ENCODE measurements around the gene LHFPL3. TPM values are rescaled to one million over a fixed set of nuclear protein-coding genes. Genes with fewer than 3 reads are reported as not detected.
A peak's percentile ranks its signal among the peaks of the same experiment; 100 is the strongest.

Gene LHFPL3
- total RNA-seq, 1 experiment from 2014 or later: not detected

DNA sequence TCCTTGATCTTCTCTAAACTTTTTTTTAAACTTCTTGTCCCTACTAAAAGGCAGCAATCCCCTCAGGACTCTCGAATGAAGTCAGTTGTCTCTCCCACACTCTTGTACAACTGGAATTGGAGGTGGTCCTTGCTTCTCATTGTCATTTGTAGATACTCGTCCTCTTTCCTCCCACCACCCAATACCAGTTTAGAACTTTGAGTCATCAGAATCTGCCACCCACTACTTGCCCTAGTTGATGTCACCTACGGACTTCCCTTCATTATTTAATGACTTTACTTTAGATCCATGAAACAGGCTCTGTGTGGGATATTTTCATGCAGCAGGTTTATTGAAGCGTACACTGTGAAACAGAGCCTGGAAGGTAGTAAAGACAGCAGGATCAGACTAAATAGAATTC lies 28.6 kb upstream of the LHFPL3 start:
- Histone ChIP-seq H3K9me3 (ENCODE audit: low read length) (no peaks in the 10 kb centered on the region), H2AFZ (ENCODE audit: low read length) (no peak overlapping the region), H3K9me2 (replicated peaks; ENCODE audit: insufficient read depth, low read length) (no peaks in the 10 kb centered on the region), H3K79me2 (ENCODE audit: low read length) (no peaks in the 10 kb centered on the region), H3K4me3 (ENCODE audit: low read length) (no peak overlapping the region), H3K4me2 (ENCODE audit: low read depth, low read length, poor library complexity, severe bottlenecking) (no peak overlapping the region), H3K27me3 (ENCODE audit: low read length) (no peaks in the 10 kb centered on the region), H3K36me3 (ENCODE audit: insufficient read depth, low read length) (no peaks in the 10 kb centered on the region), H3K9ac (ENCODE audit: low read length) (no peak overlapping the region), H3K27ac (ENCODE audit: low read length) (no peak overlapping the region), H4K20me1 (ENCODE audit: insufficient read depth, low read depth, low read length) (no peaks in the 10 kb centered on the region), H3K4me1 (ENCODE audit: low read length) (no peaks in the 10 kb centered on the region)
- DNase-seq: no peak

DNA sequence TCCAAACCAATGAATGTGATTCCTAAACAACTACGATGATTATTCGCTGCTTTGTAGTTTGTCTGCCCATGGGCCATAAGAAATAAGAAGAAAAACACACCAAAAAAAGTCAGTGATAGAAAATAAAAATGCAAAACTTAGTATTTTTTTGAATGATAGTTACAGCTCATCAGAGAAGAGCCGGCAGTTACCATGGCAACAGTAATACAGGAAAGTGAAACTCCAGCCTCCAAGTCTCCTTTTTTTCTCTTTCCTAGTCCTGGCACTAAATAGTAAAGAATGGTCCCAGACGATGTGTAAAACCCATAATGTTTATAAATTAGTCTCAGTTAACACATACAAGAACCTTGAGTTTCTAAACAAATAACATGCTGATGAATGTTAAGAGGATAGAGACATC lies 21.6 kb upstream of the LHFPL3 start:
- Histone ChIP-seq H3K27ac (ENCODE audit: low read length) (no peak overlapping the region), H2AFZ (ENCODE audit: low read length) (no peak overlapping the region), H3K9ac (ENCODE audit: low read length) (no peak overlapping the region), H3K9me3 (ENCODE audit: low read length) (no peaks in the 10 kb centered on the region), H3K4me2 (ENCODE audit: low read depth, low read length, poor library complexity, severe bottlenecking) (no peak overlapping the region), H3K4me1 (ENCODE audit: low read length) (no peaks in the 10 kb centered on the region), H3K27me3 (ENCODE audit: low read length) (no peaks in the 10 kb centered on the region), H3K9me2 (replicated peaks; ENCODE audit: insufficient read depth, low read length) (no peaks in the 10 kb centered on the region), H4K20me1 (ENCODE audit: insufficient read depth, low read depth, low read length) (no peaks in the 10 kb centered on the region), H3K36me3 (ENCODE audit: insufficient read depth, low read length) (no peaks in the 10 kb centered on the region), H3K79me2 (ENCODE audit: low read length) (no peaks in the 10 kb centered on the region), H3K4me3 (ENCODE audit: low read length) (no peak overlapping the region)
- DNase-seq: no peak

DNA sequence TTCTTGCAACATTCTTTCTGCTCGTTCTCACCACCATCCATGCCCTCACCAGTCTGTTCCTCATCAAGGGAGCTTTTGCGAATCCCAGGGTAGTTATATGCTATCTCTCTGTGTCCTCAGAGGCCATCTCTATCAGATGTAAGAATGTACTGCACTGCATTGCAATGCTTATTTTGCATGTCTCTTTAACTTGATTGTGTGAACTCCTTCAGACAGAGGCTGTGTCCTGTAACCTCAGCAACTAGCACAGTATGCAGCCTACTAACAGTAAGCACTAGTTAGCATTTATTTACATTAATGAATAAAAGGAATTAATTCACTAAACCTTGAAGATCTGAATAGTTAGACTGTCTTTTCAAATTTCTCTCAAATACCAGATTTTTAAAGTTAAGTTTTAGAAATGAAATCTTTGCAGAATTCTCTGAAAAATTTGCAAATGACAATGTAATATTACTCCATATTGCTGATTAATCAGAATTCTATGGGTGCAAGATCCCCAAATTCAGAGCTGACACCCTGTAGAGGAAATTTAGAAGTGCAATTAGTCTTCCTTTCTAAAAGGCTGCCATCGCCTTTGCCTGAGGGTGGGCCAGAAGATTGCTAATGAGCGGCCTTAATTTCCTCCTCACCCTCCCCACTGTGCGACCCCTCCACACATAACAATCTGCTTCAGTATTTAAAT lies 10.3 kb upstream of the LHFPL3 start:
- H3K9me3 ChIP-seq (ENCODE audit: low read length): peaks cover 5% of the 10 kb centered on the region
- DNase-seq: no peak
- H3K9me2 ChIP-seq (replicated peaks; ENCODE audit: insufficient read depth, low read length): no peaks in the 10 kb centered on the region
- no peaks in the 10 kb centered on the region for H4K20me1 ChIP-seq (ENCODE audit: insufficient read depth, low read depth, low read length)
- no peaks in the 10 kb centered on the region for H3K79me2 ChIP-seq (ENCODE audit: low read length)
- no peaks in the 10 kb centered on the region for H3K4me1 ChIP-seq (ENCODE audit: low read length)
- no peak overlapping the region for H3K27ac ChIP-seq (ENCODE audit: low read length)
- H3K4me3 ChIP-seq (ENCODE audit: low read length): no peak overlapping the region
- H3K4me2 ChIP-seq (ENCODE audit: low read depth, low read length, poor library complexity, severe bottlenecking): no peak overlapping the region
- H3K9ac ChIP-seq (ENCODE audit: low read length): no peak overlapping the region
- H2AFZ ChIP-seq (ENCODE audit: low read length): no peak overlapping the region
- no peaks in the 10 kb centered on the region for H3K27me3 ChIP-seq (ENCODE audit: low read length)
- H3K36me3 ChIP-seq (ENCODE audit: insufficient read depth, low read length): no peaks in the 10 kb centered on the region

DNA sequence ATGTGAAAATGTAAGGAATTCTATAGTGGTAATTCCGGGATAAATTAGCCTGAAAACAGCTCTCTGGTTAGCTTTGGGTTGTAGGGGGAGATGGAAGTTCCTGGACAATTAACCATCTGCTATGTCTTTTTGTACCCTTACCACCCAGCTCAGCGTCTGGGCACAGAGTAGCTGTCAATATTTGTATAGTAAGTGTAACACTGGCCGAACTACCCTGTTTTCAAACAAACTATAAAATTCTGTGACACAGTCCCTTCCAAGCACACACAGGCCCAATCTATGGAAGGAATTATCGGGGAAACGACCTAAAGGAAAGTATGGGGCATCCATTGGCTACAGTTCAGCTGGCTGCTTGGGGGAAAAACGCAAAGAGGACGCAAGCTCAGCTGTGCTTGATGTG lies 869 bp upstream of the LHFPL3 start:
- Histone ChIP-seq H3K4me2 (ENCODE audit: low read depth, low read length, poor library complexity, severe bottlenecking) (no peak overlapping the region), H3K9me3 (ENCODE audit: low read length) (no peaks in the 10 kb centered on the region), H4K20me1 (ENCODE audit: insufficient read depth, low read depth, low read length) (no peaks in the 10 kb centered on the region), H2AFZ (ENCODE audit: low read length) (no peak overlapping the region), H3K27ac (ENCODE audit: low read length) (no peak overlapping the region), H3K4me1 (ENCODE audit: low read length) (no peaks in the 10 kb centered on the region), H3K27me3 (ENCODE audit: low read length) (no peaks in the 10 kb centered on the region), H3K79me2 (ENCODE audit: low read length) (no peaks in the 10 kb centered on the region), H3K36me3 (ENCODE audit: insufficient read depth, low read length) (no peaks in the 10 kb centered on the region), H3K9me2 (replicated peaks; ENCODE audit: insufficient read depth, low read length) (no peaks in the 10 kb centered on the region), H3K9ac (ENCODE audit: low read length) (no peak overlapping the region), H3K4me3 (ENCODE audit: low read length) (no peak overlapping the region)
- DNase-seq: no peak

DNA sequence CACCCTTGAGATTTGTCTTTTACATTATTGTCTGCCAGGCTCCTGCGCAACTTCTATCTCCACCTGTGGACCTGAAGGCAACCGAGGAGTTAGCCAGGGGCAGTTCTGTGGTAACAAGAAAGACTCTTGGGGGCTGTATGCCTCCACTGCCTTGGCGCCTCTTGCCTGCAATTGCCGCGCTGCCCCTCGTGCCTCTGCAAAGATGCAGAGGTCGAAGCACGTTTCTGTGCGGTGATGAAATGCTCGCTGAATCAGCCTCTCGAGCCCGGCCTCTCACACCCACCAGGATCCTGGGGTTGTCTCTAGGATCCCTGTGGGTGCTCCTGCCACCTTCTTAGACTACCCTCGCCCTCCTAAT lies 486 bp upstream of the LHFPL3 start:
- H4K20me1 ChIP-seq (ENCODE audit: insufficient read depth, low read depth, low read length): no peaks in the 10 kb centered on the region
- no peaks in the 10 kb centered on the region for H3K4me1 ChIP-seq (ENCODE audit: low read length)
- H3K27me3 ChIP-seq (ENCODE audit: low read length): no peaks in the 10 kb centered on the region
- H3K79me2 ChIP-seq (ENCODE audit: low read length): no peaks in the 10 kb centered on the region
- H3K4me3 ChIP-seq (ENCODE audit: low read length): no peak overlapping the region
- H3K9me3 ChIP-seq (ENCODE audit: low read length): no peaks in the 10 kb centered on the region
- H2AFZ ChIP-seq (ENCODE audit: low read length): no peak overlapping the region
- H3K9ac ChIP-seq (ENCODE audit: low read length): no peak overlapping the region
- DNase-seq: no peak
- H3K9me2 ChIP-seq (replicated peaks; ENCODE audit: insufficient read depth, low read length): no peaks in the 10 kb centered on the region
- H3K27ac ChIP-seq (ENCODE audit: low read length): no peak overlapping the region
- no peak overlapping the region for H3K4me2 ChIP-seq (ENCODE audit: low read depth, low read length, poor library complexity, severe bottlenecking)
- H3K36me3 ChIP-seq (ENCODE audit: insufficient read depth, low read length): no peaks in the 10 kb centered on the region

DNA sequence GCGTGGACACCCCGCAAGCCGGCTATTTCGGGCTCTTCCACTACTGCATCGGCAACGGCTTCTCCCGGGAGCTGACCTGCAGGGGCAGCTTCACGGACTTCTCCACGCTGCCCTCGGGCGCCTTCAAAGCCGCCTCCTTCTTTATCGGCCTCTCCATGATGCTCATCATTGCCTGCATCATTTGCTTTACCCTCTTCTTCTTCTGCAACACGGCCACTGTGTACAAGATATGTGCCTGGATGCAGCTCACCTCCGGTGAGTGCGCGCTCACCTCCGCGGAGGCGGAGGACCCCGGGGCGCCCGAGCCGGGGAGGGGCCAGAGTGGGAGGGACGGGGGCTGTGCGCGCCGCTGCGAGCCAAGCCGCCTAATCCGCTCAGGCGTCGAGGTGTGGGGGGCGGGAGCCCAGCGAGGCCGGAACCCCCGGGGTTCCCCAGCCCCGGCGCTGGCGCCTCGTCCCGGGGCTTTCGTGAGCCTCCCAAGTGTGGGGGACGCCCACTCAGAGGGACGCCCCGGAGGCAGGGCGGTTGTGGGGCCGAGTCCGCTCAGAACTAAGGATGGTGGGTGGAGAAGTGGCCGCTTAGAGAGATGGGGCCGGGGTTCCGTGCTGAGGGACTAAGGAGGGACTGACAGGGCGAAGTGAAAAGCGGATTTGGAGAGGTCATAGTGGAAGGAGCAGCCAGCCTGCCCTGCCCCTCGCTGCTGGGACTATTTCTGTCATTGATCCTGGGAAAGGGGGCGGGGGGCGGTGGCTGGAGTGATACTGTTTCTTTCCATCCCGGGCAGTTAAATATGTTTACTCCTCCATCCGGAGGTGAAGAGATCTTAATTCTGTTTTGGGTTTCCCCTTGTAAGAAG lies 795 bp downstream of the LHFPL3 start:
- H3K36me3 ChIP-seq (ENCODE audit: insufficient read depth, low read length): no peaks in the 10 kb centered on the region
- H3K27me3 ChIP-seq (ENCODE audit: low read length): no peaks in the 10 kb centered on the region
- no peak overlapping the region for H3K9ac ChIP-seq (ENCODE audit: low read length)

DNA sequence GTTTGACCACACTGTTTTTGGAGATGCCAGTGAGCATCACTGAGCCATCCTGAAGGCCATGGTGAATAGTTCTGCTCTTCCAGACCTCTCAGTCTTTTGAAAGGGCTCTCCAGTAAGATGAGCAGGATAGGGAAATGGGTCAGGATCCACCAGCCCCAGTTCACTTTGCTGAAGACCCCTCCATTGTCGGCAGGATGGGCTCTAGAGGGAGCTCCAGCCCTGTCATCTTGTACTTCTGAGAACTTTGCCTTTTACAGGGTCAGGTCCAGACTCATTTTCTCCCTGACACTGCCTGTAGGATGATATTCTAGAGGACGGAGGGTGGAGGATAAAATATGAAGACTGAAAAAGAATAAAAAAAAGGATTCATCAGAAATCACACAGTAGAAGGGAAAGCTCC lies 13.1 kb downstream of the LHFPL3 start:
- peak; percentile 53 for DNase-seq

More for the DNA sequence above, 795 bp downstream of the LHFPL3 start:
- no peaks in the 10 kb centered on the region for H3K9me2 ChIP-seq (replicated peaks; ENCODE audit: insufficient read depth, low read length)
- H2AFZ ChIP-seq (ENCODE audit: low read length): no peak overlapping the region
- H3K9me3 ChIP-seq (ENCODE audit: low read length): no peaks in the 10 kb centered on the region
- DNase-seq: no peak
- H3K4me2 ChIP-seq (ENCODE audit: low read depth, low read length, poor library complexity, severe bottlenecking): no peak overlapping the region
- H3K4me3 ChIP-seq (ENCODE audit: low read length): no peak overlapping the region
- H3K79me2 ChIP-seq (ENCODE audit: low read length): no peaks in the 10 kb centered on the region
- no peaks in the 10 kb centered on the region for H3K4me1 ChIP-seq (ENCODE audit: low read length)
- no peak overlapping the region for H3K27ac ChIP-seq (ENCODE audit: low read length)
- H4K20me1 ChIP-seq (ENCODE audit: insufficient read depth, low read depth, low read length): no peaks in the 10 kb centered on the region

DNA sequence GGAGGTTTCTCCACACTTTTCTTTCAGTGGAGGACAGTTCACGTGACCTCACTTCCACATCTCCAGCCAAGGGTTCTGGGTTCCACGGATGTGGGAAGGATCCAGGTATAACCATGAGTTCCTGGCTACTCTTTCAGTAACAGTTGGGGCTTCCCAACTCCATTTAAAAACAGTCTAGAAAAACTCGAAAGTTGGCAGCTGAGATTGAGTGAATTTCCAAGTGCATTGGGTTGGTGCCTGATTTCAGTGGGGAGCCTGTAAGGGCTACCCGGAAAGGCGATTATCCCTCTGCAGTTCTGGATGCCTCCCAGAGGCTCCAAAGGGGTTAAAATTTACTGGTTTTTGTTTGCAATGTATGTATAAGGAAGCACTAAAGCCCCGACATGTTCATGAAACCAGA lies 24.3 kb downstream of the LHFPL3 start:
- no peak for DNase-seq
- no peaks in the 10 kb centered on the region for H4K20me1 ChIP-seq (ENCODE audit: insufficient read depth, low read depth, low read length)
- H3K4me1 ChIP-seq (ENCODE audit: low read length): no peaks in the 10 kb centered on the region
- no peak overlapping the region for H3K27ac ChIP-seq (ENCODE audit: low read length)
- no peaks in the 10 kb centered on the region for H3K9me2 ChIP-seq (replicated peaks; ENCODE audit: insufficient read depth, low read length)
- H3K9ac ChIP-seq (ENCODE audit: low read length): no peak overlapping the region
- no peaks in the 10 kb centered on the region for H3K79me2 ChIP-seq (ENCODE audit: low read length)
- no peaks in the 10 kb centered on the region for H3K9me3 ChIP-seq (ENCODE audit: low read length)
- no peaks in the 10 kb centered on the region for H3K36me3 ChIP-seq (ENCODE audit: insufficient read depth, low read length)
- H3K27me3 ChIP-seq (ENCODE audit: low read length): 0 out of 2 replicates have a peak, but pooled peaks cover 2% of the 10 kb centered on the region
- H3K4me2 ChIP-seq (ENCODE audit: low read depth, low read length, poor library complexity, severe bottlenecking): no peak overlapping the region
- H3K4me3 ChIP-seq (ENCODE audit: low read length): no peak overlapping the region
- H2AFZ ChIP-seq (ENCODE audit: low read length): no peak overlapping the region

More for the DNA sequence above, 13.1 kb downstream of the LHFPL3 start:
- H3K4me1 ChIP-seq (ENCODE audit: low read length): no peaks in the 10 kb centered on the region
- H3K36me3 ChIP-seq (ENCODE audit: insufficient read depth, low read length): no peaks in the 10 kb centered on the region
- no peaks in the 10 kb centered on the region for H3K27me3 ChIP-seq (ENCODE audit: low read length)
- no peaks in the 10 kb centered on the region for H3K9me2 ChIP-seq (replicated peaks; ENCODE audit: insufficient read depth, low read length)
- H2AFZ ChIP-seq (ENCODE audit: low read length): no peak overlapping the region
- H3K27ac ChIP-seq (ENCODE audit: low read length): no peak overlapping the region
- no peaks in the 10 kb centered on the region for H3K79me2 ChIP-seq (ENCODE audit: low read length)
- no peak overlapping the region for H3K9ac ChIP-seq (ENCODE audit: low read length)
- no peaks in the 10 kb centered on the region for H4K20me1 ChIP-seq (ENCODE audit: insufficient read depth, low read depth, low read length)
- no peak overlapping the region for H3K4me3 ChIP-seq (ENCODE audit: low read length)
- no peak overlapping the region for H3K4me2 ChIP-seq (ENCODE audit: low read depth, low read length, poor library complexity, severe bottlenecking)
- H3K9me3 ChIP-seq (ENCODE audit: low read length): no peaks in the 10 kb centered on the region
